Glutamatergic neuron (in vitro differentiated cells): ENCODE results near the gene CDK5RAP2. TPM values are rescaled to one million over a fixed set of nuclear protein-coding genes. Genes with fewer than 3 reads are reported as not detected.
"Not testable (repeated sequence)": the region's sequence is repeated elsewhere in the genome, so short reads cannot be mapped to it uniquely, and the experiment has no call there.

Experiments used
- DNase-seq: peaks from one replicate; pipeline ENCODE4 v3.0.0; 2022
- H3K27ac Mint-ChIP-seq: one replicate; pipeline ENCODE4 v1.8.0; 2020; ENCODE audit warnings: mild to moderate bottlenecking, mixed read lengths, inconsistent platforms; ENCODE audit not compliant: unreplicated experiment
- H3K27me3 Mint-ChIP-seq: one replicate; pipeline ENCODE4 v1.8.0; 2020; ENCODE audit warnings: mild to moderate bottlenecking, moderate library complexity, mixed read lengths, inconsistent platforms; ENCODE audit not compliant: unreplicated experiment
- H3K36me3 Mint-ChIP-seq: one replicate; pipeline ENCODE4 v1.8.0; 2020; ENCODE audit warnings: mild to moderate bottlenecking, mixed read lengths, inconsistent platforms; ENCODE audit not compliant: unreplicated experiment
- H3K4me1 Mint-ChIP-seq: one replicate; pipeline ENCODE4 v1.8.0; 2020; ENCODE audit warnings: mild to moderate bottlenecking, low read depth, mixed read lengths, inconsistent platforms; ENCODE audit not compliant: unreplicated experiment
- H3K4me3 Mint-ChIP-seq: one replicate; pipeline ENCODE4 v1.8.0; 2020; ENCODE audit warnings: mild to moderate bottlenecking, mixed read lengths, inconsistent platforms; ENCODE audit not compliant: unreplicated experiment
- H3K9me3 Mint-ChIP-seq: one replicate; pipeline ENCODE4 v1.8.0; 2020; ENCODE audit warnings: mild to moderate bottlenecking, moderate library complexity, mixed read lengths, inconsistent platforms; ENCODE audit not compliant: unreplicated experiment
- CTCF ChIP-seq: fragments of 200-600 bp; sonication (generic); IDR thresholded peaks from one replicate; pipeline ENCODE4 v1.5.0; 2021; ENCODE audit not compliant: partially characterized antibody, unreplicated experiment
- total RNA-seq: library from RNA; stranded (reverse); fragmentation: NEBNext Ultra II Directional; extraction: Animal tissue kit (Norgen Biotek cat#: 25700); gene quantifications from one replicate; pipeline ENCODE4 v1.2.1, GENCODE V29; 2021; ENCODE audit not compliant: unreplicated experiment

Gene CDK5RAP2
- total RNA-seq, 1 donor from 2014 or later: 53.2 TPM

- DNase-seq: no peak
- Mint-ChIP-seq H3K9me3 (peaks cover 1% of the 10 kb centered on the region), H3K4me1 (peaks cover 7% of the 10 kb centered on the region), H3K27me3 (peaks cover 2% of the 10 kb centered on the region), H3K4me3 (no peak overlapping the region), H3K36me3 (no peaks in the 10 kb centered on the region), H3K27ac (no peak overlapping the region)
- no peak for TF ChIP-seq CTCF
These were observed 115.6 kb downstream of the CDK5RAP2 start for GRCh38 chr9:120464176-120464886.

- Mint-ChIP-seq H3K4me1 (peaks cover 7% of the 10 kb centered on the region), H3K9me3 (peaks cover 1% of the 10 kb centered on the region), H3K4me3 (no peak overlapping the region), H3K27me3 (peaks cover 2% of the 10 kb centered on the region), H3K36me3 (no peaks in the 10 kb centered on the region), H3K27ac (no peak overlapping the region)
- DNase-seq: no peak
- no peak for TF ChIP-seq CTCF
These were observed 116.2 kb downstream of the CDK5RAP2 start for GRCh38 chr9:120463765-120464164.

- not testable (repeated sequence) for H3K27me3 Mint-ChIP-seq, H3K27ac Mint-ChIP-seq, DNase-seq, H3K4me3 Mint-ChIP-seq, H3K36me3 Mint-ChIP-seq, H3K4me1 Mint-ChIP-seq, H3K9me3 Mint-ChIP-seq
These were observed 118.3 kb downstream of the CDK5RAP2 start for GRCh38 chr9:120461677-120462076.

GRCh38 chr9:120456218-120456617 lies 123.7 kb downstream of the CDK5RAP2 start:
- DNase-seq: no peak
- Mint-ChIP-seq H3K9me3 (peaks cover 3% of the 10 kb centered on the region), H3K4me1 (no peaks in the 10 kb centered on the region), H3K27ac (no peak overlapping the region), H3K4me3 (no peak overlapping the region), H3K36me3 (peaks cover 5% of the 10 kb centered on the region), H3K27me3 (peaks cover 2% of the 10 kb centered on the region)
- TF ChIP-seq CTCF: no peak

GRCh38 chr9:120454467-120454866 lies 125.5 kb downstream of the CDK5RAP2 start:
- no peak for TF ChIP-seq CTCF
- peaks cover 5% of the 10 kb centered on the region for H3K36me3 Mint-ChIP-seq
- H3K4me3 Mint-ChIP-seq: no peak overlapping the region
- DNase-seq: no peak
- peaks cover 1% of the 10 kb centered on the region for H3K9me3 Mint-ChIP-seq
- H3K27ac Mint-ChIP-seq: no peak overlapping the region
- no peaks in the 10 kb centered on the region for H3K4me1 Mint-ChIP-seq
- peaks cover 2% of the 10 kb centered on the region for H3K27me3 Mint-ChIP-seq
